RWPE1 (cell line): Measurements from ENCODE around the gene SUPT5H.

Source experiments
- CTCF ChIA-PET: fragments of 350-600 bp; sonication (Branson Sonifier 250); formaldehyde crosslinking; extraction: SDS; loops from one replicate; lab custom pipeline; 2021; lab: Yijun Ruan, JAX
- POLR2A ChIA-PET: fragments of 400-600 bp; formaldehyde crosslinking; extraction: SDS; loops from one replicate; lab custom pipeline; 2020; ENCODE audit warnings: antibody characterized with exemption; ENCODE audit not compliant: low non-redundant PET; lab: Yijun Ruan, JAX
- DNase-seq: peaks from one replicate; pipeline ENCODE4 v3.0.0; 2012; ENCODE audit warnings: low spot score
- H3K27ac ChIP-seq: fragments of 450-650 bp; 2 replicates; pipeline ENCODE4 v1.5.1; 2017
- CTCF ChIP-seq: fragments of 450-650 bp; conservative IDR thresholded peaks from 2 replicates; pipeline ENCODE4 v1.5.1; 2017; ENCODE audit warnings: low read depth, mild to moderate bottlenecking

Gene SUPT5H

GRCh38 chr19:39502640-39503417, 57.4 kb downstream of the SUPT5H start:
- H3K27ac ChIP-seq, result no peak overlapping the region

DNA sequence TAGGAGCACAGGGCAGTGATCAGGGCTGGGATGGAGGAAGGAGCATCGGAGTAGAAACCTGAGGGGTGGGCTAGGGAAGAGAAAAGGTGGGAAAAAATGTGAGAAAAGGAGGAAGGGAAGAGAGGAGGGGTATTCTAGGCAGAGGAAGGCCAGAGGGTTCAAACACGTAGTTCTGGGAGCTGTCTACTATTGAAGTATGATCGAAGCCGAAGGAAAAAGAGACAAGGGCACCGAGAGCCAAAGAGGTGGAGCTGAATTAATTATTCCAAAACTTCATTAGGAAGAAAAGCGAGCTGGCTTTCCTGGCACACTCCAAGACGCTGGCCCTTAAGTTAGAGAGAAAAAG, 61.2 kb downstream of the SUPT5H start:
- peak overlapping the region; percentile 18; the same call in 1 of the 2 replicates for H3K27ac ChIP-seq
- no peak for TF ChIP-seq CTCF
- CTCF ChIA-PET, result interaction anchor here (0.8 kb wide), 1 partner anchor 26 kb away, joined by 3 read pairs; the partner anchor contains the start of gene EID2B
- DNase-seq, result no peak
- POLR2A ChIA-PET, result no interaction called here

More at GRCh38 chr19:39502640-39503417, 57.4 kb downstream of the SUPT5H start:
- TF ChIP-seq CTCF, result peak; percentile 87
- ChIA-PET CTCF (interaction anchor here (0.5 to 1.7 kb wide), 15 partner anchors 11 to 866 kb away, joined by 3 to 14 read pairs (median 5); partner anchors contain the start of genes EID2B and SELENOV), POLR2A (no interaction called here)
- DNase-seq, result peak; percentile 57

DNA sequence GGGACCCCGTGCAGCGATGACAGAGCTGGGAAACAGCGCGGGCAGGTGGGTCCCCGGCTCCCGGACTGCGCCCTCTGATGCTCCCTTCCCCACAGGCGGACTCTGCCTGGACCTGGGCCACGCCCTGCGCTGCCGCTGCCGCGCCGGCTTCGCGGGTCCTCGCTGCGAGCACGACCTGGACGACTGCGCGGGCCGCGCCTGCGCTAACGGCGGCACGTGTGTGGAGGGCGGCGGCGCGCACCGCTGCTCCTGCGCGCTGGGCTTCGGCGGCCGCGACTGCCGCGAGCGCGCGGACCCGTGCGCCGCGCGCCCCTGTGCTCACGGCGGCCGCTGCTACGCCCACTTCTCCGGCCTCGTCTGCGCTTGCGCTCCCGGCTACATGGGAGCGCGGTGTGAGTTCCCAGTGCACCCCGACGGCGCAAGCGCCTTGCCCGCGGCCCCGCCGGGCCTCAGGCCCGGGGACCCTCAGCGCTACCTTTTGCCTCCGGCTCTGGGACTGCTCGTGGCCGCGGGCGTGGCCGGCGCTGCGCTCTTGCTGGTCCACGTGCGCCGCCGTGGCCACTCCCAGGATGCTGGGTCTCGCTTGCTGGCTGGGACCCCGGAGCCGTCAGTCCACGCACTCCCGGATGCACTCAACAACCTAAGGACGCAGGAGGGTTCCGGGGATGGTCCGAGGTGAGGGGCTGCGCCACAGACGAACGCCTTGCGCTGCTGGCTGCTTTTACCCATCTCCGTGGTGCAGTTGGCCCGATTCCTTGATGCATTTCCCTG, 61.7 kb downstream of the SUPT5H start:
- POLR2A ChIA-PET, result no interaction called here
- TF ChIP-seq CTCF, result no peak
- peak; percentile 71 for DNase-seq

GRCh38 chr19:39507715-39508364, 62.5 kb downstream of the SUPT5H start:
- ChIA-PET POLR2A (no interaction called here), CTCF (no interaction called here)
- no peak for TF ChIP-seq CTCF
- no peak for DNase-seq
- H3K27ac ChIP-seq, result peak overlapping the region; percentile 18; the same call in 1 of the 2 replicates

More for the DNA sequence above, 61.7 kb downstream of the SUPT5H start:
- H3K27ac ChIP-seq, result peak overlapping the region; percentile 18; the same call in 1 of the 2 replicates
- CTCF ChIA-PET, result no interaction called here

- no peak for TF ChIP-seq CTCF
- H3K27ac ChIP-seq, result no peak overlapping the region
- DNase-seq, result no peak
- POLR2A ChIA-PET, result no interaction called here
- CTCF ChIA-PET, result interaction anchor here (1.0 kb wide), 1 partner anchor 25 kb away, joined by 6 read pairs; no protein-coding TSS in a partner anchor
Measured at GRCh38 chr19:39508629-39509028, 63.2 kb downstream of the SUPT5H start.

DNA sequence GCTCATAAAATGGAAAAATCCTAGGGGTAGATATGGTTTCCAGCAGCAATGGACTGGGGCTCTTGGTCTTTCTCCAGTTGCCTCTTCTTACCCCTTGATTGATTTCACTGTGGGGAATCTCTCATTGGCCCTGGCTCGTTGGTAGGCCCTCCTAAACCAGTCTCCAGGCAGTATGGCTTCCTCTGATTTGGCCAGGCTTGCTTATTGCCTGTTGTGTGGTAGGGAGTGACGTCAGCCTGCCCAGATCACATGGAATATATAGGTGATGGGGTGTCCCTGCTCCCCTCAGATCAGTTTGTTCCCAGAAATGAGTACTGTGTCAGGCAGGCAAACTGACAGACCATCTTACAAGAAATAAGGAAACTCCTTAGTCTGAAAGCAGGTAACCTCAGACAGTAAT, 63.9 kb downstream of the SUPT5H start:
- no peak for TF ChIP-seq CTCF
- no peak for DNase-seq
- no peak overlapping the region for H3K27ac ChIP-seq
- CTCF ChIA-PET, result interaction anchor here (1.0 kb wide), 1 partner anchor 25 kb away, joined by 6 read pairs; no protein-coding TSS in a partner anchor
- POLR2A ChIA-PET, result no interaction called here
